Right cardiac atrium (tissue), 5 donors: Measurements from ENCODE around the gene AZU1. TPM values are rescaled to one million over a fixed set of nuclear protein-coding genes. Genes with fewer than 3 reads are reported as not detected.
"Not testable (repeated sequence)": the region's sequence is repeated elsewhere in the genome, so short reads cannot be mapped to it uniquely, and the experiment has no call there.

Experiments used
- ATAC-seq, 2 donors: fragments of 200-7000 bp; cut with Tn5 transposase; one replicate each; pipeline versions ENCODE4 v1.8.0 to v1.9.1; 2020; ENCODE audit warnings: moderate library complexity in 2 of 2, mild to moderate bottlenecking in 1 of 2
- DNase-seq, 3 donors: peaks; one replicate each; pipeline ENCODE4 v3.0.0-alpha.2; 2020
- H3K27ac ChIP-seq: one replicate; pipeline ENCODE4 v1.5.1; 2013; ENCODE audit warnings: mild to moderate bottlenecking, low read length, control low read depth, moderate library complexity
- H3K27me3 ChIP-seq: one replicate; pipeline ENCODE4 v1.6.1; 2013; ENCODE audit not compliant: control insufficient read depth, insufficient read depth
- H3K4me1 ChIP-seq: one replicate; pipeline ENCODE4 v1.6.1; 2013; ENCODE audit warnings: low read length; ENCODE audit not compliant: control insufficient read depth, insufficient read depth
- H3K4me3 ChIP-seq: one replicate; pipeline ENCODE4 v1.5.1; 2013; ENCODE audit warnings: low read length, control low read depth
- H3K9me3 ChIP-seq: one replicate; pipeline ENCODE4 v1.6.1; 2013; ENCODE audit warnings: low read length; ENCODE audit not compliant: control insufficient read depth
- WGBS: extraction: QIAGEN DNeasy Blood & Tissue Kit; methylation state at CpG from one replicate; pipeline ENCODE4 v1.1.7; 2013; 5-methylcytosine and 5-hydroxymethylcytosine counted together
- intact Hi-C, 4 donors: fragments of 100-400 bp; cut with DNase I; formaldehyde crosslinking; loops; one replicate each; pipeline versions ENCODE4 v1.11.0 to v1.14.0; 2022 to 2023
- polyA plus RNA-seq: library from polyadenylated mRNA; stranded (reverse); fragments of 200-250 nt; gene quantifications from one replicate; pipeline ENCODE4 v1.2.3, GENCODE V29; 2013
- total RNA-seq, 4 donors: library from RNA; stranded (reverse); fragmentation: NEBNext Ultra II Directional; extraction: Animal tissue kit (Norgen Biotek cat#: 25700); gene quantifications; one replicate each; pipeline ENCODE4 v1.2.1, GENCODE V29; 2021
- donor health status: healthy with polysubstance abuse.
- donor health status: DM: no; HTN: yes; CAD: no.
- donor health status: DM: no; HTN: no; CAD: no.
- donor health status: DM: no; HTN: yes; CAD: no; lungs with severe emphysema.
- donor health status: DM: yes; HTN: yes; CAD: no.

The AZU1 gene
- total and polyA plus RNA-seq, 5 donors = 0.11 TPM; not detected in 4

DNA sequence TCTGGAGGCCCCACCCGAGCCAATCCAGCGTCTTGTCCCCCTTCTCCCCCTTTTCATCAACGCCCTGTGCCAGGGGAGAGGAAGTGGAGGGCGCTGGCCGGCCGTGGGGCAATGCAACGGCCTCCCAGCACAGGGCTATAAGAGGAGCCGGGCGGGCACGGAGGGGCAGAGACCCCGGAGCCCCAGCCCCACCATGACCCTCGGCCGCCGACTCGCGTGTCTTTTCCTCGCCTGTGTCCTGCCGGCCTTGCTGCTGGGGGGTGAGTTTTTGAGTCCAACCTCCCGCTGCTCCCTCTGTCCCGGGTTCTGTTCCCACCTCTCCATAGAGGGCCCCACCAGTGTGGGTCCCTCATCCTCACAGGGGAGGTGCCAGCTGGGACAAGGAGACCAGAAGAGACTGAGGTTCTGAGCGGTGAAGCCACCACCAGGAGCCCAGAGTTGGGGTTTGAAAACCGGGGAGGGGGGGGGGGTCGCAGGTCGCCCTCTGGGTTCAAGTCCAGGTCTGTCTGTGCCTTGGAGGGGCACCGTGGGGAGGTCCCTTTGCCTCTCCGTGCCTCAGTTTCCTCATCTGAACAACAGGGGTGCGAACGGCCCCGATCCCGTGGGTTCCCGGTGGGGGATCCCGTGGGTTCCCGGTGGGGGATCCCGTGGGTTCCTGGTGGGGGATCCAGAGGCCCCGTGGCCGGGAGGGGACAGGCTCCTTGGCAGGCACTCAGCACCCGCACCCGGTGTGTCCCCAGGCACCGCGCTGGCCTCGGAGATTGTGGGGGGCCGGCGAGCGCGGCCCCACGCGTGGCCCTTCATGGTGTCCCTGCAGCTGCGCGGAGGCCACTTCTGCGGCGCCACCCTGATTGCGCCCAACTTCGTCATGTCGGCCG, 24.7 kb downstream of the AZU1 start, which contains the start of gene ELANE:
ELANE (plus strand) TSS at position 168 of the 878 bp plus-strand sequence; CDS start at position 194, 26 bp downstream.
- Histone ChIP-seq H3K4me1 (no peaks in the 10 kb centered on the region), H3K4me3 (no peak within 1 kb of the TSS), H3K27ac (peak within 1 kb of the TSS; percentile 34), H3K27me3 (no peaks in the 10 kb centered on the region), H3K9me3 (no peaks in the 10 kb centered on the region)
- intact Hi-C loops = loop anchor here in 2 of 4 donors (10.0 kb wide), 2 partner anchors 48 to 78 kb away; no protein-coding TSS in a partner anchor
- no peak for ATAC-seq
- 64% methylated on average over 55 of the region's 55 CpGs for WGBS
- peak in 2 of 3 donors; percentile 63 to 72 for DNase-seq

DNA sequence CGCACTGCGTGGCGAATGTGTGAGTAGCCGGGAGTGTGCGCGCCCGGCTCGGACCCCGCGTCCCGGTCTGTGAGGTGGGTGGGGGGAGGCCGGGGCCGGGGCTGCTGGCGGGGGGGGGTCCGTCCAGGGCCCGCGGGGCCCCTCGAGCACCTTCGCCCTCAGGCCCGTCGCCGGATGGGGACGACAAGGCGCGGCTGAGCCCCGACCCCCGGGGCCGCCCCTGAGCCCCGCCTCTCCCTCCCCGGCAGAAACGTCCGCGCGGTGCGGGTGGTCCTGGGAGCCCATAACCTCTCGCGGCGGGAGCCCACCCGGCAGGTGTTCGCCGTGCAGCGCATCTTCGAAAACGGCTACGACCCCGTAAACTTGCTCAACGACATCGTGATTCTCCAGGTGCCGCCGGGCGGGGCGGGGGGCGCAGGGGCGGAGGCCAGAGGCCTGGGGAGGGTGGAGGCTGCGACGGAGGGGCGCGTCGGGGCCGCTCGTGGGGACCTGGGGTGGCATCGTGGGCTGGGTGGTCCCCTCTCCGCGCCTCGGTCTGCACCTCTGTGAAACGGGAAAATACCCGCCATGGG, 25.5 kb downstream of the AZU1 start:
- no peak for ATAC-seq
- DNase-seq = peak in 1 of 3 donors; percentile 38

DNA sequence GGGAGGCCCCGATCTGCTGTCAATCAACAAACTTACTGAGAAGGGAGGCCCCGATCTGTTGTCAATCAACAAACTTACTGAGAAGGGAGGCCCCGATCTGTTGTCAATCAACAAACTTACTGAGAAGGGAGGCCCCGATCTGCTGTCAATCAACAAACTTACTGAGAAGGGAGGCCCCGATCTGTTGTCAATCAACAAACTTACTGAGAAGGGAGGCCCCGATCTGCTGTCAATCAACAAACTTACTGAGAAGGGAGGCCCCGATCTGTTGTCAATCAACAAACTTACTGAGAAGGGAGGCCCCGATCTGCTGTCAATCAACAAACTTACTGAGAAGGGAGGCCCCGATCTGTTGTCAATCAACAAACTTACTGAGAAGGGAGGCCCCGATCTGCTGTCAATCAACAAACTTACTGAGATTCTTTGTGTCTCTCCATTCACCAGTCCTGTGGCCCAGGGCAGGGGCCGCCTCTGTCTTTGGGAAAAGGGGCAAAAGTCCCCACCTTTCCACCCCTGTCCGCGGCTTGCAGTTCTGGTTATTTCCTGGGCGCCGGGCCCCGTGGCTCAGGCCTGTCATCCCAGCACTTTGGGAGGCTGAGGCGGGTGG, 26.1 kb downstream of the AZU1 start:
- not testable (repeated sequence) for H3K4me3 ChIP-seq, ATAC-seq, H3K4me1 ChIP-seq, H3K9me3 ChIP-seq, H3K27me3 ChIP-seq, H3K27ac ChIP-seq
- DNase-seq = peak in 2 of 3 donors; percentile 44 to 50
- intact Hi-C loops = loop anchor here in 2 of 4 donors (10.0 kb wide), 2 partner anchors 49 to 79 kb away; no protein-coding TSS in a partner anchor
- WGBS = 81% methylated on average over 12 of the region's 17 CpGs

More for the DNA sequence above, 25.5 kb downstream of the AZU1 start:
- Histone ChIP-seq H3K9me3 (no peaks in the 10 kb centered on the region), H3K27ac (no peak overlapping the region), H3K27me3 (no peaks in the 10 kb centered on the region), H3K4me1 (no peaks in the 10 kb centered on the region), H3K4me3 (no peak overlapping the region)
- intact Hi-C loops = loop anchor here in 2 of 4 donors (10.0 kb wide), 2 partner anchors 48 to 78 kb away; no protein-coding TSS in a partner anchor
- WGBS = 31% methylated on average over 67 of the region's 67 CpGs

DNA sequence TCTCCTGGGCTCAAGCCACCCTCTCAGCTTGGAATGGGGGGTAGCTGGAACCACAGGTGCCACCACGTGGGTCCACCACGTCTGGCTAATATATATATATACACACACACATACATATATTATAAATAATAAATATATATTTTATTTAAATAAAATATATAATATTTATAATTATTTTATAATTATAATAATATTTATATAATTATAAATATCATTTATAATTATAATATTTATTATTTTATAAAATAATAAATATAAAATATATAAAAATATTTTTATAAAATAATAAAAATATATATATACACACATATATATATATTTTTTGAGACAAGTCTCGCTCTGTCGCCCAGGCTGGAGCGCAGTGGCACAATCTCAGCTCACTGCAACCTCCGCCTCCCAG, 26.9 kb downstream of the AZU1 start:
- DNase-seq = no peak
- Histone ChIP-seq H3K4me1 (no peaks in the 10 kb centered on the region), H3K9me3 (no peaks in the 10 kb centered on the region), H3K27me3 (no peaks in the 10 kb centered on the region), H3K27ac (no peak overlapping the region), H3K4me3 (no peak overlapping the region)
- ATAC-seq = no peak
- WGBS = 79% methylated on average over 6 of the region's 6 CpGs
- intact Hi-C loops = loop anchor here in 2 of 4 donors (10.0 kb wide), 2 partner anchors 50 to 80 kb away; no protein-coding TSS in a partner anchor

DNA sequence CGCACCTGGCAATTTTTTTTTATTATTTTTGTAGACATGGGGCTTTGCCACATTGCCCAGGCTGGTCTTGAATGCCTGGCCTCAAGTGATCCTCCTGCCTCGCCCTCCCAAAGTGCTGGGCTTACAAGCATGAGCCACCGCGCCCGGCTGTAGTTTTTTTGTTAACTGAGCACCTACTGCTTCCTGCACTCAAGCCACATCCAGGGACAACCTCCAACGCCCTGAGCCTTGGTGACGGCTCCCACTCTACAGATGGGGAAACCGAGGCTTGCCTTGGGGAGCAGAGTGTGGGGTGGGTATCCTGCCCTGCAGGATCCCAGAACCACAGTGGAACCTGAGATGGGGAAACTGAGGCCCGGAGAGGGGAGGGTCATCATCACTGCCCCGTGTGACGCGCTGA, 27.5 kb downstream of the AZU1 start:
- no peak overlapping the region for H3K4me3 ChIP-seq
- 87% methylated on average over 12 of the region's 12 CpGs for WGBS
- H3K27ac ChIP-seq = no peak overlapping the region
- intact Hi-C loops = loop anchor here in 3 of 4 donors (5.0 to 10.0 kb wide), 5 partner anchors 50 to 88 kb away; partner anchors contain the start of gene KISS1R (in 1 of the 3)
- H3K27me3 ChIP-seq = no peaks in the 10 kb centered on the region
- no peak for ATAC-seq
- H3K4me1 ChIP-seq = no peaks in the 10 kb centered on the region
- peak in 1 of 3 donors; percentile 40 for DNase-seq
- H3K9me3 ChIP-seq = no peaks in the 10 kb centered on the region

DNA sequence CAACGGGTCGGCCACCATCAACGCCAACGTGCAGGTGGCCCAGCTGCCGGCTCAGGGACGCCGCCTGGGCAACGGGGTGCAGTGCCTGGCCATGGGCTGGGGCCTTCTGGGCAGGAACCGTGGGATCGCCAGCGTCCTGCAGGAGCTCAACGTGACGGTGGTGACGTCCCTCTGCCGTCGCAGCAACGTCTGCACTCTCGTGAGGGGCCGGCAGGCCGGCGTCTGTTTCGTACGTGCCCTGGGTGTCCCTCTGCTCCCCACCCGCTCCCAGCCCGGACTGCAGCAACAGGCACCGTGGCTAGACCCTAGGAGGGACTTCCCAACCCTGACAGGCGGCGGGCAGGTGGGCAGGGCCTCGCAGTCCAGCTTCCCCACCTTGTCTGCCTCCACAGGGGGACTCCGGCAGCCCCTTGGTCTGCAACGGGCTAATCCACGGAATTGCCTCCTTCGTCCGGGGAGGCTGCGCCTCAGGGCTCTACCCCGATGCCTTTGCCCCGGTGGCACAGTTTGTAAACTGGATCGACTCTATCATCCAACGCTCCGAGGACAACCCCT, 28.0 kb downstream of the AZU1 start:
- Histone ChIP-seq H3K4me3 (no peak overlapping the region), H3K27me3 (no peaks in the 10 kb centered on the region), H3K9me3 (no peaks in the 10 kb centered on the region), H3K27ac (no peak overlapping the region), H3K4me1 (no peaks in the 10 kb centered on the region)
- ATAC-seq = no peak
- DNase-seq = peak; percentile 16 to 54 (median 46)
- 73% methylated on average over 40 of the region's 40 CpGs for WGBS
- intact Hi-C loops = loop anchor here in 3 of 4 donors (5.0 to 10.0 kb wide), 5 partner anchors 51 to 88 kb away; partner anchors contain the start of gene KISS1R (in 1 of the 3)

DNA sequence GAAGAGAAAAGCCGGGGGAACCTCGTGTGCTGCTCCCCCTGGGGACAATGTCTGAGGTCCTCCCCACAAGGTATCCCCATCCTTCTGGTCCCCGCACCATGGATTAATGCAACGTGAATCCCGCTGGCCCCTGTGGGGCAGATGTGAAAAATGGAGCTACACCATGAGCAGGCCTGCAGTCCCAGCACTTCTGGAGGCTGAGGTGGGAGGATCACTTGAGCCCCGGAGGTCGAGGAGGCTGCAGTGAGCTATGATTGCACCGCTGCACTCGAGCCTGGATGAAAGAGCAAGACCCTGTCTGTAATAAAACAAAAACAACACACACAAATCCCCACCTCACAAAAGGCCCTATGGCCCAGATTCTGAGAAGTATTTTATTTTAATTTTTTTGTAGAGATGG, 30.6 kb downstream of the AZU1 start:
- intact Hi-C loops = loop anchor here in 3 of 4 donors (5.0 to 10.0 kb wide), 5 partner anchors 53 to 91 kb away; partner anchors contain the start of gene KISS1R (in 1 of the 3)
- no peaks in the 10 kb centered on the region for H3K27me3 ChIP-seq
- no peak overlapping the region for H3K4me3 ChIP-seq
- H3K4me1 ChIP-seq = no peaks in the 10 kb centered on the region
- no peak for ATAC-seq
- no peaks in the 10 kb centered on the region for H3K9me3 ChIP-seq
- peak in 1 of 3 donors; percentile 26 for DNase-seq
- peak overlapping the region; percentile 62 for H3K27ac ChIP-seq
- 79% methylated on average over 9 of the region's 9 CpGs for WGBS

DNA sequence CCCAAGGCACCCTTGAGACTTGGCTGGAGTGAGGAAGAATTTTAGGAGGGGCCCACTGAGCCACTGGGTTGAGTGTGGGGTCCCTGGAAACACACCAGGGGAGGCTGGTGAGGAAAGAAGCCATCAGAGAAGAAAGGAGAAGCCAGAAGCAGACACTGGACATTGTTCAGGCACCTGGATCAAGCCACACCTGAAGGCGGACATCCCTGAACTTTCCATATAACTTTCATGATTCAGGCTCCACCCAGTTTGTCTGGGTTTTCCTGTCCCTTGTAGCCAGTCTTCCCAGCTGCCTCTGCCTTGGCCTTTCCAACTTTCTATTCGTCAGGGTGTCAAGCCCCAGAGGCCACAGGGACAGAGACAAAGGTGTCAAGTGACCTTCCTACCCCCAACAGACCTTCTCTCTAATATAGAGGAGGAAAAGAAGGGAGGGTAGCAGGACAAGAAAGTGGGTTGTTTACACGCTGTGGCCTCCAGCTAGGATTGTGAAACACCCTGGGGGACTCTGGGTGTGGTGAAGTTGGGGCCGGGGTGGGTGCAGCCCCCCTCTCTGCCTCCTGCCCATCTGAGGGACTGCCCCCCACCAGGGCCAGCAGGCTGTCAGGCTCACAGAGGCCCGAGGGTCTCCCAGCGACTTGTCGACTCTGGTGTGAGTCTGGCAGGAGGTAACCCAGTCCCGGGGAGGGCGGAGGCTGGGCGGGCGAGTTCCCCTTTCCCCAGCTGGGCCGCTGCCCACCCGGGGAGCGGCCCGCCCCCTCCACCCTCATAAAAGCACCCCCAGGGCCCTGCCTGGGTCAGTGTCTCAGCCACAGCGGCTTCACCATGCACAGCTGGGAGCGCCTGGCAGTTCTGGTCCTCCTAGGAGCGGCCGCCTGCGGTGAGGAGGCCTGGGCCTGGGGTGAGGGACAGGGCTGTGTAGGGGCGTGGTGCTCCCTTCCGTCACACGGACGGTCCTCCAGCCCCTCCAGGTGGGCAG, 31.5 kb downstream of the AZU1 start, which contains the start of gene CFD:
CFD (plus strand) TSS at position 797 of the 976 bp plus-strand sequence; CDS start at position 823, 26 bp downstream.
- Histone ChIP-seq H3K27me3 (no peaks in the 10 kb centered on the region), H3K9me3 (no peaks in the 10 kb centered on the region), H3K4me1 (no peaks in the 10 kb centered on the region), H3K27ac (peak within 1 kb of the TSS; percentile 86), H3K4me3 (peak within 1 kb of the TSS; percentile 54)
- whole genome bisulfite sequencing = 38% methylated on average over 24 of the region's 24 CpGs
- peak; percentile 59 to 77 for ATAC-seq
- intact Hi-C loops = loop anchor here in 3 of 4 donors (5.0 to 10.0 kb wide), 5 partner anchors 54 to 92 kb away; partner anchors contain the start of gene KISS1R (in 1 of the 3)
- DNase-seq = peak; percentile 80 to 93 (median 90)

DNA sequence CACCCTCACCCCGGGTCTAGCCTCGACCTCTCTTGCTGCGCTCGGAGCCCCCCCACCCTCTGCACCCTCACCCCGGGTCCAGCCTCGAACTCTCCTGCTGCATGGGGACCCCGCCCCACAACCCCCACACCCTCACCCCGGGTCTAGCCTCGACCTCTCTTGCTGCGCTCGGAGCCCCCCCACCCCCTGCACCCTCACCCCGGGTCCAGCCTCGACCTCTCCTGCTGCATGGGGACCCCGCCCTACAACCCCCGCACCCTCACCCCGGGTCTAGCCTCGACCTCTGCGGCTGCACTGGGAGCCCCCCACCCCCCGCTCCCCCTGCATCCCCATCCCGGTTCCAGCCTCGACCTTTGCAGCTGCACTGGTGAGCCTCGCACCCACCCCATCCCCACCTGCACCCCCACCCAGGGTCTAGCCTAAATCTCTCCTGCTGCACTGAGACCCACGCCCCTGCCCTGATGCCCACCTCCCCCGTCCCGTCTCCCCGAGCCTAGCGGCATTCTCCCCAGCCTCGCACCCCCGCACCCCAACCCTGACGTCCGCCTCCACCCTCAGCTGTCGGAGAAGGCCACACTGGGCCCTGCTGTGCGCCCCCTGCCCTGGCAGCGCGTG, 33.6 kb downstream of the AZU1 start:
- 68% methylated on average over 34 of the region's 35 CpGs for WGBS
- Histone ChIP-seq H3K27me3 (no peaks in the 10 kb centered on the region), H3K4me3 (peak overlapping the region; percentile 54), H3K9me3 (no peaks in the 10 kb centered on the region), H3K4me1 (no peaks in the 10 kb centered on the region), H3K27ac (no peak overlapping the region)
- DNase-seq (peak in 1 of 3 donors; percentile 58), ATAC-seq (no peak)
- intact Hi-C loops = loop anchor here in 2 of 4 donors (10.0 kb wide), 1 partner anchor 54 kb away; the partner anchor contains the start of genes KISS1R (in 2 of the 2) and R3HDM4 (in 2 of the 2)
